ENCODE measurements around the gene CCDC60. TPM values are rescaled to one million over a fixed set of nuclear protein-coding genes. Genes with fewer than 3 reads are reported as not detected.

Gene CCDC60
- total RNA-seq, 8 experiments from 2014 or later = 0.41 to 27.0 (median 10.8) TPM

DNA sequence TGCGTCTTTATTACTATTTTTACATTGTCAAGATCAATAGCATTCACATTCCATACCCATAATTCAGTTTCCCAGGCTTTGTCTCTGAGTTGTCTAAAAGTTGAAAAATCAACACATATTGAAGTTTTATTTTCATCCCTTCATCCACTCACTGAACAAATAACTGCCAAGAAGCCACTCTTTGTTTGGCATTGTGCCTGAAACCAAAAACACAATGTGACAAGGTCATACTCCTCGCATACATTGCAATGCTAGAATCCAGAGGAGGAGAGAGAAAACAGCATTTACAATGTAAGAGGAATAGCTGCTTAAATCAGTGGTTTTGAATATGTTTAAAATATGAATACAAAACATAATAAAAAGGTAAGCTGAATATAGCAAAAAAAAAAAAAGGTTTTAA is 71.8 kb downstream of the CCDC60 start:
- no peak overlapping the region for H3K4me3 ChIP-seq
- H3K4me1 ChIP-seq (replicated peaks in 1 of 2) = no peaks in the 10 kb centered on the region
- 0 to 100% (median 60%) methylated on average over 1 to 2 of the region's 2 CpGs; no CpG with 5 or more reads in 1 of the 10 experiments for WGBS, 10 experiments
- no peak overlapping the region for H3K27ac ChIP-seq
- in situ Hi-C loops (cut with MboI; ENCODE audit: low pct_unique_long_range_greater_than_20kb in 2 of 9, low sequenced_read_pairs in 9 of 9, unreplicated experiment in 9 of 9) = loop anchor here in 8 of 9 experiments (25.0 kb wide), 6 partner anchors 219 to 1019 kb away; partner anchors contain the start of genes SRRM4 (in 2 of the 8), HSPB8 (in 1 of the 8) and SUDS3 (in 1 of the 8)
- no peak for ATAC-seq (replicated peaks in 6 of 8)

DNA sequence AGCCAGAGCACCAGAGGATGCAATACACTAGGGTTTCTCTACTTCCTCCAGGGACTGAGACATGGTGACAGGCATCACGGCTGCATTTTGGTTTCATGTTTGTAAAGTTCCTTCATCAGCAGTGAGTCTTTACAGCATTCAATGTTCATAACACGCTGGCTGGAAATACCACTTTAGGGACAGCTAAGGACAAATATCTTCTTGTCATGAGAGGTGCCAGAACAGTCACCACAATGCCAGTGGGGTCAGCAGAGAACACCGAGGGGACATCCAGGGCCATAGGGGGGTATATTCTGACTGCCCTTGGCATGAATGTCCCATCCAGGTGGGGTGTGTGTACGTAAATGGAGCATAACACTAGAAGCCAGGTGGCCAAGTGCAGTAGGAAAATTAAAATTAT is 72.3 kb downstream of the CCDC60 start:
- no peak overlapping the region for H3K4me3 ChIP-seq
- in situ Hi-C loops (cut with MboI; ENCODE audit: low pct_unique_long_range_greater_than_20kb in 2 of 9, low sequenced_read_pairs in 9 of 9, unreplicated experiment in 9 of 9) = loop anchor here in 8 of 9 experiments (25.0 kb wide), 6 partner anchors 220 to 1020 kb away; partner anchors contain the start of genes SRRM4 (in 2 of the 8), HSPB8 (in 1 of the 8) and SUDS3 (in 1 of the 8)
- WGBS, 10 experiments = 0 to 100% (median 83%) methylated on average over 1 to 3 of the region's 4 CpGs; no CpG with 5 or more reads in 3 of the 10 experiments
- H3K4me1 ChIP-seq (replicated peaks in 1 of 2) = no peaks in the 10 kb centered on the region
- no peak overlapping the region for H3K27ac ChIP-seq
- ATAC-seq (replicated peaks in 6 of 8) = no peak

DNA sequence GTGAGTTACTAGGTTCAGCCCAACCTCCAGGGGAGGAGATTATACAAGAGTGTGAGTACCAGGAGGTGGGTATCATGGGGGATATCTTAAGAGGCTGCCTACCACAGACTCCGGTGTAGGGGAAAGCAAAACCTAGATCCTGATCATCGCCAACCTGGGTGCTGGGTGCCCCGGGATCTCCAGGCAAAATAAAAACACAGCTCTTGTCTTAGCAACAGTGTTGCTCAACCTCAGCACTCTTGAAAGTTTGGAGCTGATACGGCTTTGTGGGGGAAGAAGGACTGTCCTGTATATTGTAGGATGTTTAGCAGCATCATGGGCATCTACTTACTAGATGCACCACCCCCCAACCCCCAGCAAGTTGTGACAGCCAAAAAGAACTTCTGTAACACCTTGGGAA is 74.5 kb downstream of the CCDC60 start:
- in situ Hi-C loops (cut with MboI; ENCODE audit: low pct_unique_long_range_greater_than_20kb in 2 of 9, low sequenced_read_pairs in 9 of 9, unreplicated experiment in 9 of 9) = loop anchor here in 8 of 9 experiments (25.0 kb wide), 6 partner anchors 222 to 1022 kb away; partner anchors contain the start of genes SRRM4 (in 2 of the 8), HSPB8 (in 1 of the 8) and SUDS3 (in 1 of the 8)
- WGBS, 10 experiments = 35 to 100% (median 93%) methylated on average over 1 to 4 of the region's 4 CpGs; no CpG with 5 or more reads in 1 of the 10 experiments
- H3K4me1 ChIP-seq (replicated peaks in 1 of 2) = peaks cover 3 to 4% of the 10 kb centered on the region in 2 donors
- no peak for ATAC-seq (replicated peaks in 6 of 8)
- H3K4me3 ChIP-seq = no peak overlapping the region
- H3K27ac ChIP-seq = no peak overlapping the region

DNA sequence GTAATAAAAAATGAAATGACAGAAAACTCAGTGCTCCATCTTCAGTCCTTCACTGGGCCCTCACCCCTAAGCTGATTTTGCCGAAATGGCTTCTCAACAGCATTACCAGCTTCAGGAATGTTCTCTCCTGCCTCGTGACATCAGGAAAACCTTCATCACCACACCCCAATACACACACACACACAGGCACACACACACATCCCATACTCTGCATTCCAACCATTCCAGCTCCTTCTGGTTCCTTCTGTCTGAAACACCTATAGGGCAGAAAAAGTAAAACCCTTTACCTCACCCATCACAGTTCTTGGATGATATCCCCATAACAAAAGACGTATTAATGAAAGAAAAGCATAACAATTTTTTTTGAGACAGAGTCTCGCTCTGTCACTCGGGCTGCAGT is 75.9 kb downstream of the CCDC60 start:
- no peak overlapping the region for H3K4me3 ChIP-seq
- H3K27ac ChIP-seq = no peak overlapping the region
- H3K4me1 ChIP-seq (replicated peaks in 1 of 2) = peaks cover 3 to 4% of the 10 kb centered on the region in 2 donors
- in situ Hi-C loops (cut with MboI; ENCODE audit: low pct_unique_long_range_greater_than_20kb in 2 of 9, low sequenced_read_pairs in 9 of 9, unreplicated experiment in 9 of 9) = loop anchor here in 8 of 9 experiments (10.0 to 25.0 kb wide), 7 partner anchors 223 to 1023 kb away; partner anchors contain the start of genes SRRM4 (in 2 of the 8), HSPB8 (in 1 of the 8) and SUDS3 (in 1 of the 8)
- WGBS, 10 experiments = 0 to 100% (median 83%) methylated on average over 1 to 5 of the region's 5 CpGs; no CpG with 5 or more reads in 1 of the 10 experiments
- peak in 1 of 8 experiments; percentile 31 for ATAC-seq (replicated peaks in 6 of 8)

DNA sequence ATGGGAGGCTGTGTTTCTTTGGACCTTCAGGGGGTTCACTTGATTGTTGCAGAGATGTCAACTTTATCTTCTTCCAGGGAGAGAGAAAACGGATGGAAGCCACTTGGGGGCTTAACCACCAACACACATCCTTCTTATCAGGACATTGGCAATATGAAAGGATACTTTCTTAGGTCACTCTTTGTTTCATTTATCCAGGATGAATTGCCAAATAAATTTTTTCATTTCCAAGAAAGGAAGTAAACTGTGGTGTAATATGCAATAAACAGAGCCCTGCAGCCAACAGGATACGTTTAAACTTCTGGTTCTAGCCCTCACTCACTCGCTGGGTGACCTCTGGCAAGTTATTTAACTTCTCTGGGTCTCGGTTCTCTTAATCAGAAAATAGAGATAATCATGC is 77.8 kb downstream of the CCDC60 start:
- Histone ChIP-seq H3K4me3 (no peak overlapping the region), H3K4me1 (replicated peaks in 1 of 2) (peaks cover 3 to 4% of the 10 kb centered on the region in 2 donors), H3K27ac (no peak overlapping the region)
- ATAC-seq (replicated peaks in 6 of 8) = no peak
- in situ Hi-C loops (cut with MboI; ENCODE audit: low pct_unique_long_range_greater_than_20kb in 2 of 9, low sequenced_read_pairs in 9 of 9, unreplicated experiment in 9 of 9) = loop anchor here in 8 of 9 experiments (10.0 to 25.0 kb wide), 7 partner anchors 225 to 1025 kb away; partner anchors contain the start of genes SRRM4 (in 2 of the 8), HSPB8 (in 1 of the 8) and SUDS3 (in 1 of the 8)
- 0 to 100% (median 100%) methylated on average over 1 to 4 of the region's 4 CpGs; no CpG with 5 or more reads in 3 of the 10 experiments for WGBS, 10 experiments

DNA sequence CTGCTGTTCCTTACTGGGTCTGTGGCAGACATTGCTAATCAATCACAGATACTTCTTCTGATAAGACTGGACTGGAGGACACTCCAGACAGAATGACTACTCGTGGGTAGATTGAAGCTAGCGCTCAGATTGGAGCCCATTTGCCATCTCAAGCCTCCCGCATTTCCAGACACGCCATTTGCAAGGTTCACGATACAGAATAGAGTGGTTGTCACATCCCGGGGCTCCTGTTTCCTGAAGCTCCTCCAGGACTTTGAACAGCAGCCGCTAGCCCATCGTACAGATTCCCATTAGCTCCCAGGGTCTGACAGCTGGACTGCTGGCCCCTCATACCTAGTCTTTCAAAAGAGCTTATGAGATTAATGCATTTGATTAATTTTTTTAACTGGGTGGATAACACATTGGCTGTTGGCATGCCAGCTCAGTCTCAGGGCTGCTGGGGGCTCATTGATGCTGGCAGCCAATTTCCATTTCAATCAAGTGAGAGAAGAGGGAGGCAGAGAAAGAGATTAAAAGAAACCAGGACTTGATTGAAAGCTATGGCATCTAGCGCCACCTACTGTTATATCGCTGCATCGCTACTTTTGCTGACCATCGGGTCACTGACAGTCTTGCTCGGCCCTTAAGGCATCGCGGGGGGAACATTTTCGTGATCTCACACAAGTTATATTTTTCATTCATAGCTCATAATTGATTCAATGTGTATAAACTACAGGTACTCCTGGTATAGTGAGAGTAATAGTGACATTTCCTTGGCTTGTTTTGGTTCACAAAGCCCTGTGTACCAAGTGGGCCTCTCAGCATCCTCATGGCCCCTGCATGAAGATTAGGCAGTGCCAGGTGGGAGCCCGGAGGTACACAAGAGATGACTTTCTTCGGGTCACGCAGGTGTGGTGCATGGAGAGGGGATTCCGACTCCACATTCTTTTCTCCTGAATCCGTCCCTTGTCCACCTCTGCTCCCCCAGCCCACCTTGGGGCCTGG is 78.6 kb downstream of the CCDC60 start:
- H3K4me3 ChIP-seq = peak overlapping the region in 2 of 5 donors; percentile 0 to 11
- ATAC-seq (replicated peaks in 6 of 8) = peak; percentile 82 to 94 (median 91)
- 0 to 32% (median 14%) methylated on average over 3 to 15 of the region's 21 CpGs for WGBS, 10 experiments
- in situ Hi-C loops (cut with MboI; ENCODE audit: low pct_unique_long_range_greater_than_20kb in 2 of 9, low sequenced_read_pairs in 9 of 9, unreplicated experiment in 9 of 9) = loop anchor here in 8 of 9 experiments (10.0 to 25.0 kb wide), 7 partner anchors 226 to 1026 kb away; partner anchors contain the start of genes SRRM4 (in 2 of the 8), HSPB8 (in 1 of the 8) and SUDS3 (in 1 of the 8)
- no peak overlapping the region for H3K27ac ChIP-seq
- H3K4me1 ChIP-seq (replicated peaks in 1 of 2) = peaks cover 3 to 4% of the 10 kb centered on the region in 2 donors

DNA sequence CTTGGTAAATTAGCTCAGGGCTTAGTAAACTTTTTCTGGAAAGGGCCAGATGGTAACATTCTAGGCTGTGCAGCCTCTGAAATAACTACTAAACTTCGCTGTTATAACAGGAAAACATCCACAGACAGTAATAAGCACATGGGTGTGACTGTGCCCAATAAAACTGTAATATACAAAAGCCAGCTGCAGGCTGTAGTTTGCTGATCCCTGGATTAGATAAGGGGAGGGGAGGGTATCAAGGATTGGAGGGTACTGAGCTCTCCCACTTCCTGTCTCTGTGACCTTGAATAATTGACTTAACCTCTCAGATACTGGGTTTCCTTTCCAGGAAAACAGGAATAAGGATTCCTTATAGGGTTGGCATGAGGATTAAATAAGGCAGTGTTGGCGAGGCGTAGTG is 81.2 kb downstream of the CCDC60 start:
- no peak for ATAC-seq (replicated peaks in 6 of 8)
- Histone ChIP-seq H3K4me1 (replicated peaks in 1 of 2) (peaks cover 3 to 4% of the 10 kb centered on the region in 2 donors), H3K27ac (no peak overlapping the region), H3K4me3 (no peak overlapping the region)
- in situ Hi-C loops (cut with MboI; ENCODE audit: low pct_unique_long_range_greater_than_20kb in 2 of 9, low sequenced_read_pairs in 9 of 9, unreplicated experiment in 9 of 9) = loop anchor here in 8 of 9 experiments (10.0 to 25.0 kb wide), 7 partner anchors 228 to 1028 kb away; partner anchors contain the start of genes SRRM4 (in 2 of the 8), HSPB8 (in 1 of the 8) and SUDS3 (in 1 of the 8)
- 0 to 100% (median 75%) methylated on average over 1 to 3 of the region's 3 CpGs; no CpG with 5 or more reads in 1 of the 10 experiments for WGBS, 10 experiments

DNA sequence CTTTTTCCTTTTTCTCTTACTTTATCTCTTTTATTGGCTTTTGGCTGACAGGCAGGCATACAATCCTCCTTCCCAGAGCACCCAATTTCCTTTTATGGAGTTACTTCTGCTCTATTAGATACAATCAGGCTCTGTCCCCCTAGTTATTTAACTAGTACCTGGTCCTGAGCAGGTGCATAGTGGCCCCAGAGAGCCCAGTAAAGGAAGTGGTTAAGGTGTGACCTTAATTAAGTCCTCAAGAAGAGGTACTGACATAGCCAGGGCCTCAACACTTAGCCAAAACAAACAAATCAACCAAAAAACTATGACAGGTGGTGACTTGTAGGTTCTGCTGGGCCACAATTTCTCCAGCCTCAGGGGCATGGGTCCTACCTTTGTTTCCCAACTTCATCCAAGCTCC is 82.9 kb downstream of the CCDC60 start:
- Histone ChIP-seq H3K4me3 (no peak overlapping the region), H3K4me1 (replicated peaks in 1 of 2) (peaks cover 3 to 4% of the 10 kb centered on the region in 2 donors), H3K27ac (no peak overlapping the region)
- no peak for ATAC-seq (replicated peaks in 6 of 8)
- in situ Hi-C loops (cut with MboI; ENCODE audit: low pct_unique_long_range_greater_than_20kb in 2 of 9, low sequenced_read_pairs in 9 of 9, unreplicated experiment in 9 of 9) = loop anchor here in 8 of 9 experiments (10.0 to 25.0 kb wide), 7 partner anchors 230 to 1030 kb away; partner anchors contain the start of genes SRRM4 (in 2 of the 8), HSPB8 (in 1 of the 8) and SUDS3 (in 1 of the 8)

DNA sequence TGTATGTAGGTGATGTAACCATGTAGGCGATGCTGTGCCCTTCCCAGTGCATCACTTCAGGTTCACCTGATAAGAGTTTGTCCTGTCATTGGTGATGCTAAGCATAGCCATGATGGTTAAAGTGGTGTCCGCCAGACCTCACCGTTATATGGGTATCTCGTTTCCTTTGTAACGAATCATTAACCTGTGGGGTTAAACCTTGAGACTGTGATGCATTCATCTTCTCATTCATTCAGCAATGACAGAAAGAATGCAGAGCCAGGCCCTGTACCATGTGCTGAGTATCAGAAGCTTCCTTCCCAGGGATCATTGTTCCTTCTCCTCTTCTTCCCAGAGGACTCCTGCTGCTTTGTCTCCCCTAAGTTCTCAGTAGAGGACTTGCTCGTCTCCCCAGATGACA is 84.9 kb downstream of the CCDC60 start:
- H3K4me1 ChIP-seq (replicated peaks in 1 of 2) = no peaks in the 10 kb centered on the region
- H3K4me3 ChIP-seq = no peak overlapping the region
- in situ Hi-C loops (cut with MboI; ENCODE audit: low pct_unique_long_range_greater_than_20kb in 2 of 9, low sequenced_read_pairs in 9 of 9, unreplicated experiment in 9 of 9) = loop anchor here in 8 of 9 experiments (10.0 to 25.0 kb wide), 7 partner anchors 232 to 1032 kb away; partner anchors contain the start of genes SRRM4 (in 2 of the 8), HSPB8 (in 1 of the 8) and SUDS3 (in 1 of the 8)
- 0 to 95% (median 80%) methylated on average over 1 to 6 of the region's 6 CpGs; no CpG with 5 or more reads in 1 of the 10 experiments for WGBS, 10 experiments
- no peak for ATAC-seq (replicated peaks in 6 of 8)
- no peak overlapping the region for H3K27ac ChIP-seq

DNA sequence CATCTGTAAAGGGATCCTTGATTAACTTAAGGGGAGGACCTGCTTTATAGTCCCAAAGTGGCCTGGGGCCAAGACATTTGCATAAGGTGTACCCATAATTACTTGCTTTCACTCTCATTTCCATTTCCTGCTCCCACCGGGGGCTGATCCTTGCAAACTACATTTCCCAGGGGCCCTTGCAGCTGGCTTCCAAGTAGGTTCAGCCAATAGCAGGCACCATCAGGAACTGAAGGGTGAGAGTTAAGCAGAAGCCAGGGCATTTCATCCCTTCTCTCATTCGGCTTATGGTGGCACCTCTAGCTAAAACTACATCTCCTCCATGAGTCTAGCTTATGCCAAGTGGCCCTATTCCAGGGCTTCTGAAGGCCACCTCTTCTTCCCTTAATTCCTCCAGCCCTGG is 88.8 kb downstream of the CCDC60 start:
- Histone ChIP-seq H3K4me1 (replicated peaks in 1 of 2) (no peaks in the 10 kb centered on the region), H3K4me3 (no peak overlapping the region), H3K27ac (no peak overlapping the region)
- peak in 3 of 8 experiments; percentile 40 to 60 (median 51) for ATAC-seq (replicated peaks in 6 of 8)
- 0 to 50% (median 20%) methylated on average over 1 to 2 of the region's 2 CpGs; no CpG with 5 or more reads in 5 of the 10 experiments for WGBS, 10 experiments
- in situ Hi-C loops (cut with MboI; ENCODE audit: low pct_unique_long_range_greater_than_20kb in 2 of 9, low sequenced_read_pairs in 9 of 9, unreplicated experiment in 9 of 9) = loop anchor here in 8 of 9 experiments (25.0 kb wide), 6 partner anchors 236 to 1036 kb away; partner anchors contain the start of genes SRRM4 (in 2 of the 8), HSPB8 (in 1 of the 8) and SUDS3 (in 1 of the 8)

DNA sequence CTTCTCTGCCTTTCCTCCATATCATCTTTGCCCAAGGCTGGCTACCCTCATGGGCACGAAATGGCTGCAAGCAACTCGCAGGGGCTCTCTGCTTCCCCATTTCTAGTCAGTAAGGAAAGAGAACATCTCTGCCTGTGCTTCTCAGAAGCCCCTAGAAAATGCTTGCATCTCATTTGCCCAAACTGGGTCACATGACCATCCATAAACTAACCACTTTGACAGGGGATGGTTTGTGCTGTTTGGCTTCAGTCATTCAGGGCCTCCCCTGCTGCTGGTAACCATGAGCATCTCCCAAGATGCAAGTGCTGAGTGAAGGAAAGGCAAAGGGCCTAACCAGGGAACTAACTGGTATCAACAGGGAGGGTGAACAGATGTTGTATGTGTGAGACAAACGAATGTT is 91.1 kb downstream of the CCDC60 start:
- in situ Hi-C loops (cut with MboI; ENCODE audit: low pct_unique_long_range_greater_than_20kb in 2 of 9, low sequenced_read_pairs in 9 of 9, unreplicated experiment in 9 of 9) = no loop called here
- Histone ChIP-seq H3K27ac (no peak overlapping the region), H3K4me1 (replicated peaks in 1 of 2) (no peaks in the 10 kb centered on the region), H3K4me3 (no peak overlapping the region)
- no peak for ATAC-seq (replicated peaks in 6 of 8)
- 0 to 100% (median 76%) methylated on average over 1 to 3 of the region's 3 CpGs; no CpG with 5 or more reads in 2 of the 10 experiments for WGBS, 10 experiments

DNA sequence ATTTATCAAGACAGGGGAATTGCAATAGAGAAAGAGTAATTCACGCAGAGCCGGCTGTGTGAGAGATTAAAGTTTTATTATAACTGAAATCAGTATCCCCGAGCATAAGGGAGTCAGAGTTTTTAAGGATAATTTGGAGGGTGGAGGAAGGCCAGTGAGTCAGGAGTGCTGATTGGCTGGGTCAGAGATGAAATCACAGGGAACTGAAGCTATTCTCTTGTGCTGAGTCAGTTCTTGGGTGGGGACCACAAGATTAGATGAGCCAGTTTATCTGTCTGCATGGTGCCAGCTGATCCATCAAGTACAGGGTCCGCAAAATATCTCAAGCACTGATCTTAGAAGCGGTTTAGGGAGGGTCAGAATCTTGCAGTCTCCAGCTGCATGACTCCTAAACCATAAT is 96.6 kb downstream of the CCDC60 start:
- in situ Hi-C loops (cut with MboI; ENCODE audit: low pct_unique_long_range_greater_than_20kb in 2 of 9, low sequenced_read_pairs in 9 of 9, unreplicated experiment in 9 of 9) = loop anchor here in 1 of 9 experiments (10.0 kb wide), 1 partner anchor 214 kb away; no protein-coding TSS in a partner anchor
- peak in 2 of 8 experiments; percentile 51 to 54 for ATAC-seq (replicated peaks in 6 of 8)
- no peaks in the 10 kb centered on the region for H3K4me1 ChIP-seq (replicated peaks in 1 of 2)
- WGBS, 10 experiments = 43 to 100% (median 90%) methylated on average over 1 to 5 of the region's 5 CpGs; no CpG with 5 or more reads in 3 of the 10 experiments
- H3K4me3 ChIP-seq = no peak overlapping the region
- H3K27ac ChIP-seq = no peak overlapping the region

Data from motor neuron (in vitro differentiated cells).